ENCODE results near the gene SLC38A9.

DNA sequence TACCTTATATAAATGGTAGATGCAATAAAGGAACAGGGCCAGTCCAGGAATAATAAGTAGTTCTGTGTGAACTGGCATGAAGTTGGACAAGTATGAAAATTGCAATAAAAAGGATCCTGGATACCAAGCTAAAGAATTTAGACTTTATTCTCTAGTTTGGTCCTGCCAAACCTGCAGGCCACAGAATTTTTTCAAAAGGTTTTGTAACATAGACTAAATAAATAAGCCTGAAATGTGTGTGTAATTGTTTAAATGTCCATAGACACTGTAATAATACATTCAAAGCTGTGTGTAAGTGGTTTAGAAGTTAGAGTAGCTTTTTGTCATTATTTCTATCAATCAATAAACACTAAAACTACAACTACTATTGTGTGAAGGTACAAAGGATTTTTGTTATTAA is 101.6 kb downstream of the SLC38A9 start:
- TF ChIP-seq, protein P1, sequence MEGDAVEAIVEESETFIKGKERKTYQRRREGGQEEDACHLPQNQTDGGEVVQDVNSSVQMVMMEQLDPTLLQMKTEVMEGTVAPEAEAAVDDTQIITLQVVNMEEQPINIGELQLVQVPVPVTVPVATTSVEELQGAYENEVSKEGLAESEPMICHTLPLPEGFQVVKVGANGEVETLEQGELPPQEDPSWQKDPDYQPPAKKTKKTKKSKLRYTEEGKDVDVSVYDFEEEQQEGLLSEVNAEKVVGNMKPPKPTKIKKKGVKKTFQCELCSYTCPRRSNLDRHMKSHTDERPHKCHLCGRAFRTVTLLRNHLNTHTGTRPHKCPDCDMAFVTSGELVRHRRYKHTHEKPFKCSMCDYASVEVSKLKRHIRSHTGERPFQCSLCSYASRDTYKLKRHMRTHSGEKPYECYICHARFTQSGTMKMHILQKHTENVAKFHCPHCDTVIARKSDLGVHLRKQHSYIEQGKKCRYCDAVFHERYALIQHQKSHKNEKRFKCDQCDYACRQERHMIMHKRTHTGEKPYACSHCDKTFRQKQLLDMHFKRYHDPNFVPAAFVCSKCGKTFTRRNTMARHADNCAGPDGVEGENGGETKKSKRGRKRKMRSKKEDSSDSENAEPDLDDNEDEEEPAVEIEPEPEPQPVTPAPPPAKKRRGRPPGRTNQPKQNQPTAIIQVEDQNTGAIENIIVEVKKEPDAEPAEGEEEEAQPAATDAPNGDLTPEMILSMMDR (IDR thresholded peaks at IDR 0.05): no peak
- TF ChIP-seq EP300 (IDR thresholded peaks at IDR 0.05; ENCODE audit: low read depth) (no peak), POLR2A (IDR thresholded peaks at IDR 0.05) (no peak), POLR2AphosphoS5 (IDR thresholded peaks at IDR 0.05) (no peak)

Measured in transverse colon (tissue), 4 donors.